SK-N-MC (cell line): ENCODE results near the gene CDH9.

Source experiments
- DNase-seq: peaks from one replicate; pipeline ENCODE4 v3.0.0-alpha.2; 2011; ENCODE audit warnings: low read depth, low spot score
- H3K27ac ChIP-seq: fragments of 200-600 bp; sonication (generic); 2 replicates; pipeline ENCODE4 v1.5.1; 2016; ENCODE audit warnings: mixed run types
- H3K36me3 ChIP-seq: fragments of 200-600 bp; sonication (generic); 2 replicates; pipeline ENCODE4 v1.6.1; 2017; ENCODE audit warnings: antibody characterized with exemption, low read length, mixed read lengths; ENCODE audit not compliant: insufficient read depth
- H3K4me3 ChIP-seq: fragments of 200-600 bp; sonication (generic); 2 replicates; pipeline ENCODE4 v1.5.1; 2016
- H3K9ac ChIP-seq: fragments of 200-600 bp; sonication (generic); 2 replicates; pipeline ENCODE4 v1.8.0; 2017; ENCODE audit warnings: mixed run types, mixed read lengths; ENCODE audit not compliant: insufficient read length
- H3K9me3 ChIP-seq: fragments of 200-600 bp; sonication (generic); 2 replicates; pipeline ENCODE4 v1.6.1; 2017; ENCODE audit warnings: low read depth, mild to moderate bottlenecking, antibody characterized with exemption, low read length, moderate library complexity, mixed read lengths
- EZH2 ChIP-seq: fragments of 200-600 bp; sonication (generic); IDR thresholded peaks from one replicate; pipeline ENCODE4 v1.6.1; 2017; ENCODE audit warnings: antibody characterized with exemption
- FOXP2 ChIP-seq: optimal IDR thresholded peaks from 2 replicates; pipeline ENCODE3; 2011; ENCODE audit warnings: mild to moderate bottlenecking, moderate library complexity; ENCODE audit not compliant: insufficient read depth; ENCODE audit errors: extremely low read length, control extremely low read depth
- POLR2AphosphoS5 ChIP-seq: IDR thresholded peaks from 2 replicates; pipeline ENCODE4 v1.6.1; 2012; ENCODE audit warnings: mild to moderate bottlenecking, low read depth, low read length, borderline replicate concordance

Gene CDH9

DNA sequence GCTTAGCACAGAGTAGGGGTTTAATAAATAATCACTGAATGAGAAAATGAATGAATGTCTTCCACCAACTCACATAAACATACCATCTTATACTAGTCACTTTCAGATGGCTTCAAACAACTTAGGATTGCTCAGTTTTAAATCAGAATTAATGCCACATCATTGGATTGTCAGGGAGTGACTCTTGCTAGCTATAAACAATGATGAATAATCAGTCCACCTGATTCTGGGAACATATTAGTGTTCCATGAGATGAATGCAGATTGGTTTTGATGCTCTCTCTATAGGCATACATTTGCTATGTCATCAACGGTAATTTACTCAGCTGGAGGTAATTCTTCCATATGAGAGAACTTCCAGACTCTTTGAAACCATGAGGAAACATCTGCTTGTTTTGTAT, 97.4 kb downstream of the CDH9 start:
- Histone ChIP-seq H3K36me3 (no peaks in the 10 kb centered on the region), H3K9me3 (no peaks in the 10 kb centered on the region), H3K27ac (no peak overlapping the region), H3K9ac (no peak overlapping the region), H3K4me3 (no peak overlapping the region)
- TF ChIP-seq POLR2AphosphoS5 (no peak), EZH2 (no peak), FOXP2 (no peak)
- DNase-seq = no peak

DNA sequence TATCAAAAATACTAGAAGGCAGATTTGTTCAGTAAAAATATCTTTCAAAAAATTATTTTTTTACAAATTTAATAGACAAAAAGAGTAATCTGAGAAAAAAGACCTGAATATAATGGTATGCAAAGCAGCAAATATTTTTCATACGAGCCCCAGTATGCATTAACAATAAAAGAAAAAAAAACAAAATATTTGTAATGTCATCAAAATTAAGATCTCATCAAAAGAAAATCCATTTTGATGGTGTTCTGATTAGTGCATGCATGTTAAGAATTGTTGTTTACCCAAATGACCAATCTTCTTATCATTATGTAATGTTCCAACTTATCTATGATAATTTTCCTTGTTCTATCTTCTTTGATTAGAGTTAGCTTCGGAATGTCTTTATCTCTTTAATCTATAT, 106.1 kb downstream of the CDH9 start:
- no peak for TF ChIP-seq POLR2AphosphoS5
- no peak for TF ChIP-seq FOXP2
- no peak for TF ChIP-seq EZH2
- Histone ChIP-seq H3K36me3 (no peaks in the 10 kb centered on the region), H3K9me3 (no peaks in the 10 kb centered on the region), H3K27ac (no peak overlapping the region), H3K9ac (no peak overlapping the region), H3K4me3 (no peak overlapping the region)
- DNase-seq = no peak

DNA sequence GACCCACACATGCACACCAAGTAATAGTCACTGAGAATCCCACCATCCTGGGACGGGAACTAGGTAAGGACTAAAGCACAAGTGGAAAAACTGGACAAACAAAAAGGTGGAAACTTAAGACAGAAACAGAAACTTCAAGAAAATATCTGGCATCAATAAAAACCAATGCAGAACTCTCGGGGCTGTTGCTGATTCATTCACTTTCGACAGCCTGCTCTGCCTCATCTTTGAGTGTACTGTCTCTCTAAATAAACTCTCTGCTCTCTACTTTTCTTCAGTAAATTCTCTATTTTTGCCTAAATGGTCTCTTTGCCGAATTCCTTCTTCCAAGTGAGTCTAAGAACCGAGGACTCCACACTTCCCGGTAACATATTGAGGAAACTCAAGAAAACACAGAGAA, 116.9 kb downstream of the CDH9 start:
- TF ChIP-seq POLR2AphosphoS5 = no peak
- TF ChIP-seq FOXP2 = no peak
- TF ChIP-seq EZH2 = no peak
- no peak for DNase-seq
- Histone ChIP-seq H3K36me3 (no peaks in the 10 kb centered on the region), H3K9me3 (no peaks in the 10 kb centered on the region), H3K27ac (no peak overlapping the region), H3K4me3 (no peak overlapping the region), H3K9ac (no peak overlapping the region)

- no peak overlapping the region for H3K9ac ChIP-seq
- DNase-seq = no peak
- no peak overlapping the region for H3K27ac ChIP-seq
- no peak for TF ChIP-seq EZH2
- no peak for TF ChIP-seq FOXP2
- no peak for TF ChIP-seq POLR2AphosphoS5
- H3K36me3 ChIP-seq = no peaks in the 10 kb centered on the region
- H3K4me3 ChIP-seq = no peak overlapping the region
- H3K9me3 ChIP-seq = no peaks in the 10 kb centered on the region
These were observed 134.9 kb downstream of the CDH9 start for GRCh38 chr5:26903469-26903868.

DNA sequence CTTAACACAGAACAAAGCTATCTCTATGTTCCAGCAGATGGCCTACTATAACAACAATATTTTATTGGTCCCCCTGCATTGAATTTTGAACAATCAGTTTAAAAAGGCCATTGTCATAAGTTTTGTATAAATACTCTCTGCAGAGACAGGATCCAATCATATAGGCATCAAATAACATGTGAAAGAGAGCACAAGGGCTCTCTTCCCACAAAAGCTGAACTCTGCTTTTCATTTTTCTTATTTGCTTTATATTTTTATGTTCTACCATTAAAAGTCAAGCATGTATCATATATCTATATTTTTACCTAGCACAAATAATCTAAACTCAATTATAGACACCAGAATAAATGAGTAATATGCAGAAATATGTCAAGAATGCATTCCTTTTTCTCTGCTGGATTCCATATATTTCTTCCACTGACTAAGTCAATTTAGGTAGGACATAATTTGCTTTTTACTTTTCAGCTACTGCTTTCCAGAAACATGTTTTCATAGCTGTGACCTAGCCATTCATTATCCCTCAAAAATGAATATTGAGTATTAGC, 143.6 kb downstream of the CDH9 start:
- no peak overlapping the region for H3K4me3 ChIP-seq
- DNase-seq = no peak
- H3K27ac ChIP-seq = no peak overlapping the region
- no peaks in the 10 kb centered on the region for H3K9me3 ChIP-seq
- no peaks in the 10 kb centered on the region for H3K36me3 ChIP-seq
- TF ChIP-seq FOXP2 (no peak), POLR2AphosphoS5 (no peak), EZH2 (no peak)
- H3K9ac ChIP-seq = no peak overlapping the region

DNA sequence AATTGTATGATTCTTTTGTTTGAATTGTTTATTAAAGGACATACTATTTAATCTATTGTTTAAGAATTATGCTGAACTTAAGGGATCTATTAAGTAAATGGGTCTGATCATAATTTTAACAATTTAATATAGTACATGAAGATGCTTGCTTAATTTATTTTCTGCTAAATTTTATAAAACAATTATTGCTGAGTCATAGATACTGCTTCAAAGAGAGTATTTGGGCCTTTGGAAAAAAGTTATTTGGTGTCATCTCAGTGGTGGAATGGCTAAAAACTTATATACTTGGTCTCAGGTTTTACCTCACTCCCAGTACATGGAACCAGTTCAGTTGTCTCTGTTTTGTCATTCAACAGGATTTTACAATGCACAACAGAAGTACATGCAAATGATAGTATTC, 145.3 kb downstream of the CDH9 start:
- H3K9me3 ChIP-seq = no peaks in the 10 kb centered on the region
- no peak overlapping the region for H3K9ac ChIP-seq
- H3K4me3 ChIP-seq = no peak overlapping the region
- TF ChIP-seq EZH2 (no peak), POLR2AphosphoS5 (no peak), FOXP2 (no peak)
- DNase-seq = no peak
- H3K27ac ChIP-seq = no peak overlapping the region
- H3K36me3 ChIP-seq = no peaks in the 10 kb centered on the region

DNA sequence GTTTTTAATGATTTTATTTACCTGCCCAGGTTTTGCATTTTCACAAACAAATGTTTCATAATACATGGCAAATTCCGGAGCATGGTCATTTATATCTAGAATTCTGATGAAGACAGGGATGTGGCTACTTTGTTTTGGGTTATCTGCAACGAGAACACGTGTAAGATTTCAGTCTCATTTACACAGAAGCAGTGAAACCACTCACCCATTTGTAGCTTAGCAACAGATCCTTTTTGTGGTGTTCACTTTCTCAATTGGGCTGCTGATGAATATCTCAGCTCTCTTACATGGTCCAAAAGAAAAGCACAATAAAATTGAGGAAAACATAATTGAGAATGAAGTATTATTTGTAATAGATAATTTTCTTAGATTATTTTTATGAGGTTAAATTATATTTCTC, 148.6 kb downstream of the CDH9 start:
- Histone ChIP-seq H3K36me3 (no peaks in the 10 kb centered on the region), H3K27ac (no peak overlapping the region), H3K4me3 (no peak overlapping the region), H3K9me3 (no peaks in the 10 kb centered on the region), H3K9ac (no peak overlapping the region)
- DNase-seq = no peak
- no peak for TF ChIP-seq POLR2AphosphoS5

- Histone ChIP-seq H3K4me3 (no peak overlapping the region), H3K36me3 (no peaks in the 10 kb centered on the region), H3K27ac (no peak overlapping the region), H3K9ac (no peak overlapping the region), H3K9me3 (no peaks in the 10 kb centered on the region)
- no peak for DNase-seq
- TF ChIP-seq FOXP2 = no peak
- TF ChIP-seq EZH2 = no peak
- no peak for TF ChIP-seq POLR2AphosphoS5
These were observed 153.9 kb downstream of the CDH9 start for GRCh38 chr5:26884481-26884880.

- no peak for DNase-seq
- TF ChIP-seq POLR2AphosphoS5 = no peak
- no peak for TF ChIP-seq EZH2
- TF ChIP-seq FOXP2 = no peak
- Histone ChIP-seq H3K9ac (no peak overlapping the region), H3K4me3 (no peak overlapping the region), H3K27ac (no peak overlapping the region), H3K9me3 (no peaks in the 10 kb centered on the region), H3K36me3 (no peaks in the 10 kb centered on the region)
These were observed 155.0 kb downstream of the CDH9 start for GRCh38 chr5:26883375-26883774.
